ENCODE results near the gene TANC1. TPM values are rescaled to one million over a fixed set of nuclear protein-coding genes. Genes with fewer than 3 reads are reported as not detected.

TANC1 gene
- total and polyA plus RNA-seq, 12 donors, result 17.8 to 90.5 (median 70.0) TPM

DNA sequence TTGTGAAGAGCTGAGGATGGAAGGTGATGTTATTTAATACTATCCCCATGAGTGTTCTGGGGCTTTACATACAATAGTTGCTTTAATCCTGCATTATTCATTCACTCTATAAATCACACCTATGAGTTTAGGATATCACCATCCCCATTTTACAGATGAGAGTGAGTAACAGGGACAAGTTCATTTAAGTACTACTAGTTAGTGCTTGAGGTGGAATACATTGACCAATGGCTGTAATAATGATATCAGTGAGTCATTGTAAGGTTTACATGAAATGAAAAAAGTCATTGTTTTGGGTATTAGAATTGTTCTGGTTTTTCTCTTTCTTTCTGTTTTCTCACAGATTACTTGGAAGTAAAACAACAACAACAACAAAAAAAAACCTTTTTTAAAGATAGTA, 42.5 kb downstream of the TANC1 start:
- no peak overlapping the region for H3K27ac ChIP-seq
- ATAC-seq (no peak), DNase-seq (no peak)
- peaks cover 0 to 20% (median 10%) of the 10 kb centered on the region in 11 donors for H3K9me3 ChIP-seq
- no peak overlapping the region for H3K4me3 ChIP-seq
- TF ChIP-seq CTCF (IDR thresholded peaks at IDR 0.05), result no peak
- H3K4me1 ChIP-seq, result peaks cover 0 to 43% (median 33%) of the 10 kb centered on the region in 9 donors
- no peaks in the 10 kb centered on the region for H3K27me3 ChIP-seq
- peaks cover 0 to 29% (median 5%) of the 10 kb centered on the region in 9 donors for H3K36me3 ChIP-seq
- intact Hi-C loops (cut with DNase I), result no loop called here

DNA sequence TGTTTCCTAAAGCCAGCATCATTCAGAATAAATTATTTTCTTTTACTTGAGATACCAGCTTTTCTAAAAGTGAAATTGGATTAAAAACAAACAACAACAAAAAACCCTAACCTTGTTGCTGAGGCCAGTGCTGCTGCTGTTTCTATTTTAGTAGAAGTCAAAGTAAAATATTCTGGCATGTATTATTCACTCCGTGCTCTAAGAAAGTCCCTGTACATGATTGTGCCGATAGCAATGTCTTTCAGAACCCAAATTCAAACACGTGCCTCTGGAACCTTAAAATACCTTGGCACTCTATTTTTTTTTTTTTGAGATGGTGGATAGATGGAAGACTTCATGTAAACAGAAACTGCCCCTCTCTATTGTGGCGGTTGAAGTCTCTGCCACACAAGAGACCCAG, 43.7 kb downstream of the TANC1 start:
- Histone ChIP-seq H3K36me3 (peaks cover 0 to 22% (median 5%) of the 10 kb centered on the region in 9 donors), H3K4me3 (peak overlapping the region in 2 of 10 donors; percentile 1 to 14), H3K27ac (peak overlapping the region in 7 of 10 donors; percentile 7 to 61 (median 47)), H3K4me1 (peaks cover 0 to 45% (median 33%) of the 10 kb centered on the region in 9 donors), H3K9me3 (peaks cover 0 to 27% (median 12%) of the 10 kb centered on the region in 11 donors), H3K27me3 (no peaks in the 10 kb centered on the region)
- intact Hi-C loops (cut with DNase I), result no loop called here
- ATAC-seq (peak in 6 of 8 donors; percentile 21 to 60 (median 35)), DNase-seq (no peak)
- WGBS, 2 donors, result 33 to 37% methylated on average over 4 of the region's 4 CpGs
- TF ChIP-seq CTCF (IDR thresholded peaks at IDR 0.05), result no peak

DNA sequence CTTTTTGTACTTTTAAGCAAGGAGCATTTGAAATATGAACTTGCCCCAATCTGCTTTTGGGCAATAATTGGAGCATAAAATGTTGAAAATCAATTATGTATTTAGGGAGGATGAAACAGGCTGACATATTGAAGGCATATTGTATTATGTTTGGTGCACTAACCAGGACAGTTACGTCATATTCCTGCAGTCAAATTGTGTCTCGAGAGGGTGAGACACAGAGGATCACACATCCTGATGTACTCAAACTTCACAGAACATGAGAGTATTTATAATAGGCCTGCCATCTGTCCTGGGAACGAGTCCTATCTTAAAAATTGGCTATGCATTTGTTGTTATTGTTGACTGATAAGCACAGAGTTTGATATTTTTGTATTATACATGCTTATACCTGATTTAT, 44.7 kb downstream of the TANC1 start:
- Histone ChIP-seq H3K4me1 (peaks cover 0 to 54% (median 33%) of the 10 kb centered on the region in 9 donors), H3K4me3 (no peak overlapping the region), H3K36me3 (peaks cover 0 to 15% (median 0%) of the 10 kb centered on the region in 9 donors), H3K27ac (peak overlapping the region in 5 of 10 donors; percentile 0 to 61 (median 31)), H3K9me3 (peaks cover 0 to 27% (median 12%) of the 10 kb centered on the region in 11 donors), H3K27me3 (no peaks in the 10 kb centered on the region)
- 29 to 38% methylated on average over 3 of the region's 3 CpGs for WGBS, 2 donors
- ATAC-seq, result peak in 4 of 8 donors; percentile 26 to 68 (median 42)
- no peak for DNase-seq
- no peak for TF ChIP-seq CTCF (IDR thresholded peaks at IDR 0.05)
- intact Hi-C loops (cut with DNase I), result no loop called here

DNA sequence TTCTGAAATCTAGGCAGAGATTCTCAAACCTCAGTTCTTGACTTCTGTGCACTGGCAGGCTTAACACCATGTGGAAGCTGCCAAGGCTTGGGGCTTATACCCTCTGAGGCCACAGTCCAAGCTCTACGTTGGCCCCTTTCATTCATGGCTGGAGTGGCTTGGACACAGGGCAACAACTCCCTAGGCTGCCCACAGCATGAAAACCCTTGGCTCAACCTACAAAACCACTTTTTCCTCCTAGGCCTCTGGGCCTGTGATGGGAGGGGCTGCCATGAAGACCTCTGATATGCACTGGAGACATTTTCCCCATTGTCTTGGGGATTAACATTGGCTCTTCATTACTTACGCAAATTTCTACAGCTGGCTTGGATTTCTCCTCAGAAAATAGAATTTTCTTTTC, 46.7 kb downstream of the TANC1 start:
- H3K4me3 ChIP-seq, result no peak overlapping the region
- H3K36me3 ChIP-seq, result peaks cover 0 to 15% (median 0%) of the 10 kb centered on the region in 9 donors
- peaks cover 0 to 60% (median 38%) of the 10 kb centered on the region in 9 donors for H3K4me1 ChIP-seq
- DNase-seq (no peak), ATAC-seq (no peak)
- peaks cover 0 to 27% (median 12%) of the 10 kb centered on the region in 11 donors for H3K9me3 ChIP-seq
- intact Hi-C loops (cut with DNase I), result no loop called here
- WGBS, 2 donors, result 97 to 98% methylated on average over 2 of the region's 2 CpGs
- no peak for TF ChIP-seq CTCF (IDR thresholded peaks at IDR 0.05)
- H3K27me3 ChIP-seq, result no peaks in the 10 kb centered on the region
- H3K27ac ChIP-seq, result no peak overlapping the region
